22Rv1 (cell line): ENCODE data around the gene BAHD1.

Experiments used
- CTCF ChIP-seq: fragments of 450-650 bp; IDR thresholded peaks from 2 replicates; pipeline ENCODE4 v1.5.1; 2017; ENCODE audit warnings: mild to moderate bottlenecking
- ZFX ChIP-seq: fragments of 450-650 bp; IDR thresholded peaks from 2 replicates; pipeline ENCODE4 v1.6.1; 2017; ENCODE audit warnings: antibody characterized with exemption, borderline replicate concordance

GRCh38 chr15:40430271-40430805 lies 10.4 kb upstream of the BAHD1 start:
- TF ChIP-seq CTCF (no peak), ZFX (no peak)
